ENCODE measurements around the gene USP47.

DNA sequence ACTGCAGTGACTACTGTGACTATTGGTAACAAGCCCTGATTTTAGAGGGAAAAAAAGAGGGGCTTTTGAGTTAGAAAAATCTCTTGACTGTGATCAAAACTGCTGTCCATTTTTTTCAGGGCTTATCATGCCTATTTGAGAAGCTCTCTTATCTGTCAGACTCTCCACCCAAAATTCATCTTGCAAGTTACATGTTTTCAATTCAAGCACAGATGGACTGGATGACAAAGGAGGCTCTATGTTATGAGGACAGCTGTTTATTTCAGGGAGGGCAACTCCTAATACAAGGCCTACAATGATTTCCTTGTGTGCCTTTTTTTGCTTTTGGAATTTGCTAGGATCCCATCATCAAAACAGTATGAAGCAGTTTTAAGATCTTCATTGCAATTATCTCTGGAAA is 35.2 kb upstream of the USP47 start:
- TF ChIP-seq EZH2 (IDR thresholded peaks at IDR 0.05), result no peak
- TF ChIP-seq, protein P1, sequence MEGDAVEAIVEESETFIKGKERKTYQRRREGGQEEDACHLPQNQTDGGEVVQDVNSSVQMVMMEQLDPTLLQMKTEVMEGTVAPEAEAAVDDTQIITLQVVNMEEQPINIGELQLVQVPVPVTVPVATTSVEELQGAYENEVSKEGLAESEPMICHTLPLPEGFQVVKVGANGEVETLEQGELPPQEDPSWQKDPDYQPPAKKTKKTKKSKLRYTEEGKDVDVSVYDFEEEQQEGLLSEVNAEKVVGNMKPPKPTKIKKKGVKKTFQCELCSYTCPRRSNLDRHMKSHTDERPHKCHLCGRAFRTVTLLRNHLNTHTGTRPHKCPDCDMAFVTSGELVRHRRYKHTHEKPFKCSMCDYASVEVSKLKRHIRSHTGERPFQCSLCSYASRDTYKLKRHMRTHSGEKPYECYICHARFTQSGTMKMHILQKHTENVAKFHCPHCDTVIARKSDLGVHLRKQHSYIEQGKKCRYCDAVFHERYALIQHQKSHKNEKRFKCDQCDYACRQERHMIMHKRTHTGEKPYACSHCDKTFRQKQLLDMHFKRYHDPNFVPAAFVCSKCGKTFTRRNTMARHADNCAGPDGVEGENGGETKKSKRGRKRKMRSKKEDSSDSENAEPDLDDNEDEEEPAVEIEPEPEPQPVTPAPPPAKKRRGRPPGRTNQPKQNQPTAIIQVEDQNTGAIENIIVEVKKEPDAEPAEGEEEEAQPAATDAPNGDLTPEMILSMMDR (IDR thresholded peaks at IDR 0.05), result no peak

All from neural progenitor cell (in vitro differentiated cells).